DOHH2 (cell line): ENCODE measurements around the gene NUDT6.

Source experiments
- H3F3A ChIP-seq: fragments of 200-600 bp; sonication (generic), shearing (Covaris generic); 2 replicates; pipeline ENCODE4 v1.6.0; 2016; ENCODE audit warnings: antibody characterized with exemption, mild to moderate bottlenecking; ENCODE audit not compliant: control insufficient read depth, insufficient read depth
- H3K27ac ChIP-seq: fragments of 200-600 bp; sonication (generic); 2 replicates; pipeline ENCODE4 v1.5.1; 2014; ENCODE audit warnings: low read depth, mild to moderate bottlenecking, low read length, moderate library complexity
- H3K27me3 ChIP-seq: fragments of 200-600 bp; sonication (generic); 2 replicates; pipeline ENCODE4 v1.6.1; 2014; ENCODE audit warnings: mild to moderate bottlenecking, low read length, mixed read lengths; ENCODE audit not compliant: control insufficient read depth
- H3K36me3 ChIP-seq: fragments of 200-600 bp; sonication (generic); 2 replicates; pipeline ENCODE4 v1.6.1; 2014; ENCODE audit warnings: mild to moderate bottlenecking, low read length, moderate library complexity, mixed read lengths; ENCODE audit not compliant: control insufficient read depth
- H3K4me1 ChIP-seq: fragments of 200-600 bp; sonication (generic); 2 replicates; pipeline ENCODE4 v1.6.1; 2014; ENCODE audit warnings: mild to moderate bottlenecking, low read length, mixed read lengths; ENCODE audit not compliant: control insufficient read depth
- H3K4me2 ChIP-seq: fragments of 200-600 bp; sonication (generic); 2 replicates; pipeline ENCODE4 v1.6.0; 2014; ENCODE audit warnings: mild to moderate bottlenecking, low read length, moderate library complexity
- H3K4me3 ChIP-seq: fragments of 200-600 bp; sonication (generic); 2 replicates; pipeline ENCODE4 v1.5.1; 2014; ENCODE audit warnings: mild to moderate bottlenecking, low read length, mixed read lengths
- H3K79me2 ChIP-seq: fragments of 200-600 bp; sonication (generic); 2 replicates; pipeline ENCODE4 v1.6.1; 2014; ENCODE audit warnings: mild to moderate bottlenecking, low read length, mixed read lengths; ENCODE audit not compliant: control insufficient read depth
- H3K9me2 ChIP-seq: fragments of 200-600 bp; sonication (generic); replicated peaks from 2 replicates; pipeline ENCODE4 v1.6.1; 2014; ENCODE audit warnings: mild to moderate bottlenecking, low read length, mixed read lengths; ENCODE audit not compliant: control insufficient read depth
- H3K9me3 ChIP-seq: fragments of 200-600 bp; sonication (generic); 2 replicates; pipeline ENCODE4 v1.6.1; 2014; ENCODE audit warnings: antibody characterized with exemption, low read length, mixed read lengths; ENCODE audit not compliant: control insufficient read depth, insufficient read depth
- H4K20me1 ChIP-seq: fragments of 200-600 bp; sonication (generic); 2 replicates; pipeline ENCODE4 v1.6.0; 2014; ENCODE audit warnings: low read depth, mild to moderate bottlenecking, antibody characterized with exemption, low read length, moderate library complexity; ENCODE audit not compliant: control insufficient read depth, insufficient read depth
- EZH2phosphoT487 ChIP-seq: fragments of 200-600 bp; sonication (generic); IDR thresholded peaks from 2 replicates; pipeline ENCODE4 v1.6.1; 2017; ENCODE audit warnings: borderline replicate concordance, mild to moderate bottlenecking, antibody characterized with exemption, low read length, moderate library complexity, mixed read lengths
- TF ChIP-seq, protein P1 (sequence below): fragments of 200-600 bp; sonication (generic); IDR thresholded peaks from one replicate; pipeline ENCODE4 v1.5.1; 2014; ENCODE audit warnings: antibody characterized with exemption, mild to moderate bottlenecking, low read depth, low read length; ENCODE audit not compliant: poor library complexity, severe bottlenecking

Gene NUDT6

DNA sequence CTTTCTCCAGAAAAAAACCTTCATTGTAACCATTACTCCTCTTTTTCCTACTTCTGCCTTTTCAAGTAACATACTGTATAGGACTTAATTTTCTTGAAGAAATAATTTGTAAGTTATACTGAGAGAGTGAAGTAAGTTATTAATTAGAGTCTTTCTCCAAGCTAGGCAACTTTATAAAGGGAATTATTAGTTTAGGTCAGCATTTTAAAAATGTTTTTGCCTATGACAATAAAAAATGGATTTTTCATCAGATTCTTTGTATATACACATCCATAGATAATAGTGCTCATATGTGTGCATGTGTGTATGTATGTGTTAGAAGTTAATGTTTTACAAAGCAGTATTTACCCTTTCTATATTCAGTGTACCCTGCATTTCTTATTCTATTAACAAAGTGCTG lies 10.4 kb upstream of the NUDT6 start:
- peaks cover 29% of the 10 kb centered on the region for H3K36me3 ChIP-seq
- H3K79me2 ChIP-seq = no peaks in the 10 kb centered on the region
- no peaks in the 10 kb centered on the region for H3F3A ChIP-seq
- no peak overlapping the region for H3K4me2 ChIP-seq
- no peaks in the 10 kb centered on the region for H3K27me3 ChIP-seq
- H4K20me1 ChIP-seq = no peaks in the 10 kb centered on the region
- TF ChIP-seq, protein P1, sequence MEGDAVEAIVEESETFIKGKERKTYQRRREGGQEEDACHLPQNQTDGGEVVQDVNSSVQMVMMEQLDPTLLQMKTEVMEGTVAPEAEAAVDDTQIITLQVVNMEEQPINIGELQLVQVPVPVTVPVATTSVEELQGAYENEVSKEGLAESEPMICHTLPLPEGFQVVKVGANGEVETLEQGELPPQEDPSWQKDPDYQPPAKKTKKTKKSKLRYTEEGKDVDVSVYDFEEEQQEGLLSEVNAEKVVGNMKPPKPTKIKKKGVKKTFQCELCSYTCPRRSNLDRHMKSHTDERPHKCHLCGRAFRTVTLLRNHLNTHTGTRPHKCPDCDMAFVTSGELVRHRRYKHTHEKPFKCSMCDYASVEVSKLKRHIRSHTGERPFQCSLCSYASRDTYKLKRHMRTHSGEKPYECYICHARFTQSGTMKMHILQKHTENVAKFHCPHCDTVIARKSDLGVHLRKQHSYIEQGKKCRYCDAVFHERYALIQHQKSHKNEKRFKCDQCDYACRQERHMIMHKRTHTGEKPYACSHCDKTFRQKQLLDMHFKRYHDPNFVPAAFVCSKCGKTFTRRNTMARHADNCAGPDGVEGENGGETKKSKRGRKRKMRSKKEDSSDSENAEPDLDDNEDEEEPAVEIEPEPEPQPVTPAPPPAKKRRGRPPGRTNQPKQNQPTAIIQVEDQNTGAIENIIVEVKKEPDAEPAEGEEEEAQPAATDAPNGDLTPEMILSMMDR = no peak
- TF ChIP-seq EZH2phosphoT487 = no peak
- H3K4me3 ChIP-seq = no peak overlapping the region
- no peaks in the 10 kb centered on the region for H3K4me1 ChIP-seq
- H3K9me3 ChIP-seq = no peaks in the 10 kb centered on the region
- H3K27ac ChIP-seq = no peak overlapping the region
- no peaks in the 10 kb centered on the region for H3K9me2 ChIP-seq

DNA sequence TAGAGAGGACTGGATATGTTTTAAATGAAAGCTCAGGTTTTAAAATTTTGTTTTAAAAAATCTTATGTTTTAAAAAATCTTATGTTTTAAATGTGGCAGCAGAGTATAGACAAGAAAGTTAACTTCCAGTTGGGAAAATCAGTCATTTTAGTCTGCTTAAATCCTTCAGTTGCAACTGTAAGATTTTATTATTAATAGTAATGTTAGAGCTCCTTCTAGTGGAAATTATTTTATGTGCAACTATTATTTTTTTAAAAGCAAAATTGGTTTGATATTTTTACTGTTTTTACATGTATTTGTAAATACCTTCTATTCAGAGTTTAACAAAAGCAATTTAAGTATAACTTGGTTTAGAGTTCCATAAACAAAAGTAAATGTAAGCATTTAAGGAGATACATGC lies 8.5 kb upstream of the NUDT6 start:
- H3K27ac ChIP-seq = no peak overlapping the region
- no peaks in the 10 kb centered on the region for H3K27me3 ChIP-seq
- TF ChIP-seq, protein P1 = peak; percentile 49
- no peak for TF ChIP-seq EZH2phosphoT487
- no peak overlapping the region for H3K4me2 ChIP-seq
- no peaks in the 10 kb centered on the region for H3K9me2 ChIP-seq
- no peak overlapping the region for H3K4me3 ChIP-seq
- no peaks in the 10 kb centered on the region for H4K20me1 ChIP-seq
- H3K36me3 ChIP-seq = peaks cover 29% of the 10 kb centered on the region
- H3F3A ChIP-seq = no peaks in the 10 kb centered on the region
- H3K79me2 ChIP-seq = peaks cover 5% of the 10 kb centered on the region
- H3K4me1 ChIP-seq = no peaks in the 10 kb centered on the region
- no peaks in the 10 kb centered on the region for H3K9me3 ChIP-seq

DNA sequence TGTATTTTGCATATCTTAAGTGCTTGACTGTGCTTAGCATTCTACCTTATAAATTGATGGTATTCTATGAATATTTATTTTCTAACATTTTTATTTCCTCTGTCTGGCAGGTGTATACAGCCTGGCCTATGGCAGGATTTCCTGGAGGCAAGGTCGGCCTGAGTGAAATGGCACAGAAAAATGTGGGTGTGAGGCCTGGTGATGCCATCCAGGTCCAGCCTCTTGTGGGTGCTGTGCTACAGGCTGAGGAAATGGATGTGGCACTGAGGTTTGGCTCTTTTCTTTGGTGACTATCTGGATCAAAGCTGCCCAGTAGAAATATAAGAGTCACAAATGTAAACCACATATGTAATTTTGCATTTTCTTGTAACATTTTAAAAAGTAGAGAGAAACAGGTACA lies 6.5 kb upstream of the NUDT6 start:
- no peaks in the 10 kb centered on the region for H3K9me2 ChIP-seq
- H3K4me3 ChIP-seq = no peak overlapping the region
- H3K4me1 ChIP-seq = peaks cover 9% of the 10 kb centered on the region
- no peaks in the 10 kb centered on the region for H3K27me3 ChIP-seq
- H3K4me2 ChIP-seq = no peak overlapping the region
- no peaks in the 10 kb centered on the region for H3K9me3 ChIP-seq
- H4K20me1 ChIP-seq = peaks cover 4% of the 10 kb centered on the region
- no peak for TF ChIP-seq EZH2phosphoT487
- TF ChIP-seq, protein P1 = no peak
- H3K79me2 ChIP-seq = peaks cover 24% of the 10 kb centered on the region
- peaks cover 19% of the 10 kb centered on the region for H3K36me3 ChIP-seq
- H3F3A ChIP-seq = no peaks in the 10 kb centered on the region; the same call in 1 of the 2 replicates
- no peak overlapping the region for H3K27ac ChIP-seq
